Stimulated activated effector memory CD8-positive, alpha-beta T cell treated with anti-CD3 and anti-CD28 coated beads, Interleukin-12 subunit alpha, Interleukin-12 subunit beta, amount 100 ng/mL, for 72 hours (primary cell): Measurements from ENCODE around the gene TMEM126B.
"Not testable (repeated sequence)": the region's sequence is repeated elsewhere in the genome, so short reads cannot be mapped to it uniquely, and the experiment has no call there.

Experiments used
- ATAC-seq: fragments of 150-1000 bp; cut with Tn5 transposase; 2 replicates; pipeline ENCODE4 v1.10.0; 2021
- DNase-seq, 2 donors: peaks; one replicate each; pipeline ENCODE4 v3.0.0; 2021 to 2022; ENCODE audit warnings: low spot score in 2 of 2
- H3K27ac Mint-ChIP-seq: one replicate; pipeline ENCODE4 v1.8.0; 2022; ENCODE audit warnings: mild to moderate bottlenecking, mixed read lengths
- H3K36me3 Mint-ChIP-seq: one replicate; pipeline ENCODE4 v1.8.0; 2022; ENCODE audit warnings: mild to moderate bottlenecking, mixed read lengths
- H3K4me1 Mint-ChIP-seq: one replicate; pipeline ENCODE4 v1.8.0; 2022; ENCODE audit warnings: mixed read lengths
- H3K4me3 Mint-ChIP-seq: one replicate; pipeline ENCODE4 v1.8.0; 2022; ENCODE audit warnings: mild to moderate bottlenecking, mixed read lengths
- H3K9me3 Mint-ChIP-seq: one replicate; pipeline ENCODE4 v1.8.0; 2022; ENCODE audit warnings: mixed read lengths

Gene TMEM126B

GRCh38 chr11:85626496-85626895, 1.9 kb upstream of the TMEM126B start:
- H3K27ac Mint-ChIP-seq, result no peak overlapping the region
- H3K9me3 Mint-ChIP-seq, result no peaks in the 10 kb centered on the region
- H3K36me3 Mint-ChIP-seq, result peaks cover 12% of the 10 kb centered on the region
- DNase-seq (no peak), ATAC-seq (no peak)
- H3K4me3 Mint-ChIP-seq, result peak overlapping the region; percentile 99
- peaks cover 35% of the 10 kb centered on the region for H3K4me1 Mint-ChIP-seq

GRCh38 chr11:85627332-85627997, 928 bp upstream of the TMEM126B start, which contains the start of gene DLG2:
TSS of gene DLG2 (minus strand) at chr11:85627344.
- DNase-seq (peak in 1 of 2 donors; percentile 58), ATAC-seq (peak; percentile 0)
- peak within 1 kb of the TSS; percentile 99 for H3K4me3 Mint-ChIP-seq
- H3K4me1 Mint-ChIP-seq, result peaks cover 35% of the 10 kb centered on the region
- H3K36me3 Mint-ChIP-seq, result peaks cover 21% of the 10 kb centered on the region
- peak within 1 kb of the TSS; percentile 94 for H3K27ac Mint-ChIP-seq
- no peaks in the 10 kb centered on the region for H3K9me3 Mint-ChIP-seq

- DNase-seq, result no peak
- ATAC-seq, result peak; percentile 6
- Mint-ChIP-seq H3K4me3 (peak overlapping the region; percentile 99), H3K9me3 (no peaks in the 10 kb centered on the region), H3K4me1 (peaks cover 35% of the 10 kb centered on the region), H3K36me3 (peaks cover 30% of the 10 kb centered on the region), H3K27ac (peak overlapping the region; percentile 94)
Observed at GRCh38 chr11:85628771-85629341, 463 bp downstream of the TMEM126B start.

GRCh38 chr11:85634747-85635146, 6.4 kb downstream of the TMEM126B start:
- H3K4me1 Mint-ChIP-seq, result peaks cover 4% of the 10 kb centered on the region
- H3K9me3 Mint-ChIP-seq, result no peaks in the 10 kb centered on the region
- no peak for ATAC-seq
- peaks cover 54% of the 10 kb centered on the region for H3K36me3 Mint-ChIP-seq
- H3K27ac Mint-ChIP-seq, result no peak overlapping the region
- DNase-seq, result no peak
- H3K4me3 Mint-ChIP-seq, result no peak overlapping the region

- Mint-ChIP-seq H3K36me3 (peaks cover 7% of the 10 kb centered on the region), H3K9me3 (no peaks in the 10 kb centered on the region), H3K27ac (no peak overlapping the region), H3K4me3 (no peak overlapping the region), H3K4me1 (peaks cover 7% of the 10 kb centered on the region)
- ATAC-seq, result no peak
- no peak for DNase-seq
Observed at GRCh38 chr11:85643191-85643614, 14.8 kb downstream of the TMEM126B start.

- Mint-ChIP-seq H3K4me3 (peak overlapping the region; percentile 90), H3K27ac (peak overlapping the region; percentile 97), H3K4me1 (peaks cover 12% of the 10 kb centered on the region), H3K36me3 (peaks cover 32% of the 10 kb centered on the region), H3K9me3 (no peaks in the 10 kb centered on the region)
- DNase-seq (no peak), ATAC-seq (no peak)
Observed at GRCh38 chr11:85647078-85647477, 18.7 kb downstream of the TMEM126B start.

GRCh38 chr11:85647604-85648299, 19.4 kb downstream of the TMEM126B start, which contains the start of gene TMEM126A:
TSS of gene TMEM126A (plus strand) at chr11:85647967. CDS start at chr11:85650256, 2,289 bp downstream.
- Mint-ChIP-seq H3K9me3 (no peaks in the 10 kb centered on the region), H3K4me3 (peak within 1 kb of the TSS; percentile 90), H3K27ac (peak within 1 kb of the TSS; percentile 97), H3K4me1 (peaks cover 12% of the 10 kb centered on the region), H3K36me3 (peaks cover 38% of the 10 kb centered on the region)
- ATAC-seq (peak; percentile 99), DNase-seq (peak; percentile 82 to 93)

GRCh38 chr11:85651118-85651517, 22.7 kb downstream of the TMEM126B start:
- Mint-ChIP-seq H3K4me1 (peaks cover 25% of the 10 kb centered on the region), H3K36me3 (peaks cover 72% of the 10 kb centered on the region), H3K9me3 (no peaks in the 10 kb centered on the region), H3K27ac (no peak overlapping the region), H3K4me3 (no peak overlapping the region)
- ATAC-seq (no peak), DNase-seq (no peak)

- Mint-ChIP-seq H3K4me3 (no peak overlapping the region), H3K36me3 (peaks cover 86% of the 10 kb centered on the region), H3K9me3 (no peaks in the 10 kb centered on the region), H3K27ac (no peak overlapping the region), H3K4me1 (peaks cover 20% of the 10 kb centered on the region)
- no peak for DNase-seq
- no peak for ATAC-seq
Observed at GRCh38 chr11:85652786-85653447, 24.5 kb downstream of the TMEM126B start.

- not testable (repeated sequence) for ATAC-seq, H3K4me3 Mint-ChIP-seq, H3K27ac Mint-ChIP-seq, DNase-seq, H3K9me3 Mint-ChIP-seq
- peaks cover 97% of the 10 kb centered on the region for H3K36me3 Mint-ChIP-seq
- peaks cover 19% of the 10 kb centered on the region for H3K4me1 Mint-ChIP-seq
Observed at GRCh38 chr11:85654343-85654742, 25.9 kb downstream of the TMEM126B start.

- Mint-ChIP-seq H3K9me3 (no peaks in the 10 kb centered on the region), H3K4me1 (peaks cover 33% of the 10 kb centered on the region), H3K36me3 (peaks cover 98% of the 10 kb centered on the region), H3K4me3 (no peak overlapping the region), H3K27ac (peak overlapping the region; percentile 54)
- no peak for DNase-seq
- ATAC-seq, result peak; percentile 77
Observed at GRCh38 chr11:85656777-85657176, 28.4 kb downstream of the TMEM126B start.

- Mint-ChIP-seq H3K4me1 (peaks cover 33% of the 10 kb centered on the region), H3K9me3 (no peaks in the 10 kb centered on the region), H3K4me3 (no peak overlapping the region), H3K27ac (no peak overlapping the region), H3K36me3 (peaks cover 100% of the 10 kb centered on the region)
- ATAC-seq (no peak), DNase-seq (no peak)
Observed at GRCh38 chr11:85658180-85658579, 29.8 kb downstream of the TMEM126B start.

GRCh38 chr11:85661972-85662664, 33.7 kb downstream of the TMEM126B start:
- no peak for ATAC-seq
- peak overlapping the region; percentile 100 for H3K4me3 Mint-ChIP-seq
- no peak for DNase-seq
- peaks cover 34% of the 10 kb centered on the region for H3K4me1 Mint-ChIP-seq
- H3K36me3 Mint-ChIP-seq, result peaks cover 85% of the 10 kb centered on the region
- H3K9me3 Mint-ChIP-seq, result no peaks in the 10 kb centered on the region
- no peak overlapping the region for H3K27ac Mint-ChIP-seq

- Mint-ChIP-seq H3K4me1 (peaks cover 34% of the 10 kb centered on the region), H3K27ac (peak overlapping the region; percentile 99), H3K36me3 (peaks cover 74% of the 10 kb centered on the region), H3K9me3 (no peaks in the 10 kb centered on the region), H3K4me3 (peak overlapping the region; percentile 100)
- ATAC-seq, result no peak
- no peak for DNase-seq
Observed at GRCh38 chr11:85663080-85663752, 34.8 kb downstream of the TMEM126B start.
